Esophagus (tissue), 2 donors: ENCODE measurements around the gene ITGB1. TPM values are rescaled to one million over a fixed set of nuclear protein-coding genes. Genes with fewer than 3 reads are reported as not detected.

ENCODE experiments used
- H3K27ac ChIP-seq, 2 donors: one replicate each; pipeline ENCODE4 v1.5.1; 2013; ENCODE audit warnings: low read depth in 2 of 2, mild to moderate bottlenecking in 2 of 2, inconsistent platforms in 1 of 2, low read length in 1 of 2, moderate library complexity in 1 of 2
- H3K27me3 ChIP-seq, 2 donors: one replicate each; pipeline ENCODE4 v1.6.1; 2013; ENCODE audit warnings: low read length in 2 of 2, control low read depth in 1 of 2, mild to moderate bottlenecking in 1 of 2; ENCODE audit not compliant: insufficient read depth in 2 of 2, control insufficient read depth in 1 of 2
- H3K36me3 ChIP-seq, 2 donors: one replicate each; pipeline ENCODE4 v1.6.1; 2013; ENCODE audit warnings: low read length in 1 of 2; ENCODE audit not compliant: control insufficient read depth in 2 of 2, insufficient read depth in 2 of 2
- H3K4me1 ChIP-seq, 2 donors: one replicate each; pipeline ENCODE4 v1.6.1; 2013; ENCODE audit warnings: low read length in 1 of 2; ENCODE audit not compliant: control insufficient read depth in 2 of 2, insufficient read depth in 2 of 2
- H3K4me3 ChIP-seq, 2 donors: one replicate each; pipeline ENCODE4 v1.5.1; 2013; ENCODE audit warnings: low read length in 2 of 2, mild to moderate bottlenecking in 2 of 2, low read depth in 1 of 2, moderate library complexity in 1 of 2
- H3K9me3 ChIP-seq, 2 donors: one replicate each; pipeline ENCODE4 v1.6.1; 2013; ENCODE audit warnings: mild to moderate bottlenecking in 2 of 2, low read depth in 1 of 2, low read length in 1 of 2, moderate library complexity in 1 of 2; ENCODE audit not compliant: control insufficient read depth in 2 of 2, insufficient read depth in 1 of 2
- WGBS, 2 donors: extraction: QIAGEN DNeasy Blood & Tissue Kit; methylation state at CpG; one replicate each; pipeline ENCODE4 v1.1.7; 2013; 5-methylcytosine and 5-hydroxymethylcytosine counted together
- polyA plus RNA-seq, 2 donors: library from polyadenylated mRNA; stranded (reverse); fragments of 200-250 nt; gene quantifications; one replicate each; pipeline ENCODE4 v1.2.3, GENCODE V29; 2013
- donor health status: healthy with polysubstance abuse.
- donor health status: Bipolar disorder and iron deficiency.

The ITGB1 gene
- polyA plus RNA-seq, 2 donors = 44.2 to 75.9 TPM

DNA sequence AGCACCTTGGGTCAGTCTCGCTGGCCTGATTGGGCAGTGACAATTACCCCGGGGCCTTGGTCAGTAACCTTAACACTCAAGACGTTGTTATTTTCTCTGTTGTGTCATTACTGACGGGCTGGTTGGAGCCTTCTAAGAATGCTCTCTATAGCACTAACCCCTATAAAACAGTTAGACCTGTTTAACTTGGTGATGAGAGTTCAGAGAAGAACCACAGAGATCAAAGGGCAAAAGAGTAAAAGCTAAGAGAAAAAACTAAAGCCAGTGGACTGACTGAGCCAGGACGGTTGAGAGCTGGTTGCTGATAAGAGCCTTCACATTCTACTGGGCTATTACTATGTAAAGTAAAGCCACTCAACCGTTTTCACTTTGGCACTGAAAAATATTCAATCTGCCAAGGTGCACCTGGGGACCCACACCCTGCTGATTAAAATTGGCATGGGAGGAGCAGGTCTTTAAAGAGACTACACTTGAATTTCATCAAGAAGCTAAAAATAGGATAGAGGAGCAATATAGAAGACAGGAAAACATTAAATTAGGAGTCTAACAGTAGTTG, 13.6 kb upstream of the ITGB1 start:
- Histone ChIP-seq H3K27me3 (no peaks in the 10 kb centered on the region), H3K9me3 (no peaks in the 10 kb centered on the region), H3K4me1 (no peaks in the 10 kb centered on the region), H3K36me3 (no peaks in the 10 kb centered on the region), H3K27ac (no peak overlapping the region), H3K4me3 (no peak overlapping the region)
- WGBS, 2 donors = 43 to 46% methylated on average over 6 of the region's 6 CpGs

GRCh38 chr10:32970910-32971309, 12.9 kb upstream of the ITGB1 start:
- Histone ChIP-seq H3K4me1 (no peaks in the 10 kb centered on the region), H3K27ac (no peak overlapping the region), H3K36me3 (no peaks in the 10 kb centered on the region), H3K4me3 (no peak overlapping the region), H3K27me3 (no peaks in the 10 kb centered on the region), H3K9me3 (no peaks in the 10 kb centered on the region)
- WGBS, 2 donors = 77 to 84% methylated on average over 2 of the region's 2 CpGs

- Histone ChIP-seq H3K9me3 (no peaks in the 10 kb centered on the region), H3K36me3 (no peaks in the 10 kb centered on the region), H3K4me1 (peaks cover 0 to 2% of the 10 kb centered on the region in 2 donors), H3K4me3 (no peak overlapping the region), H3K27me3 (no peaks in the 10 kb centered on the region), H3K27ac (no peak overlapping the region)
- WGBS, 2 donors = 94 to 96% methylated on average over 3 of the region's 3 CpGs
Observed at GRCh38 chr10:32964270-32964669, 6.2 kb upstream of the ITGB1 start.

GRCh38 chr10:32963096-32963495, 5.1 kb upstream of the ITGB1 start:
- 29 to 38% methylated on average over 3 of the region's 3 CpGs for WGBS, 2 donors
- H3K27ac ChIP-seq = no peak overlapping the region

GRCh38 chr10:32962521-32962920, 4.5 kb upstream of the ITGB1 start:
- H3K36me3 ChIP-seq = no peaks in the 10 kb centered on the region
- H3K27ac ChIP-seq = peak overlapping the region in 1 of 2 donors; percentile 48
- WGBS, 2 donors = 31 to 41% methylated on average over 4 of the region's 4 CpGs
- no peaks in the 10 kb centered on the region for H3K27me3 ChIP-seq
- no peak overlapping the region for H3K4me3 ChIP-seq
- no peaks in the 10 kb centered on the region for H3K9me3 ChIP-seq
- H3K4me1 ChIP-seq = peaks cover 0 to 2% of the 10 kb centered on the region in 2 donors

More at GRCh38 chr10:32963096-32963495, 5.1 kb upstream of the ITGB1 start:
- peaks cover 0 to 2% of the 10 kb centered on the region in 2 donors for H3K4me1 ChIP-seq
- no peaks in the 10 kb centered on the region for H3K36me3 ChIP-seq
- no peaks in the 10 kb centered on the region for H3K27me3 ChIP-seq
- H3K9me3 ChIP-seq = no peaks in the 10 kb centered on the region
- no peak overlapping the region for H3K4me3 ChIP-seq

GRCh38 chr10:32961895-32962369, 3.9 kb upstream of the ITGB1 start:
- Histone ChIP-seq H3K36me3 (no peaks in the 10 kb centered on the region), H3K27ac (peak overlapping the region; percentile 48 to 52), H3K27me3 (no peaks in the 10 kb centered on the region), H3K9me3 (no peaks in the 10 kb centered on the region), H3K4me1 (peaks cover 0 to 2% of the 10 kb centered on the region in 2 donors), H3K4me3 (peak overlapping the region in 1 of 2 donors; percentile 15)
- 38 to 50% methylated on average over 2 of the region's 2 CpGs for WGBS, 2 donors

- Histone ChIP-seq H3K36me3 (no peaks in the 10 kb centered on the region), H3K4me1 (peaks cover 0 to 2% of the 10 kb centered on the region in 2 donors), H3K27me3 (no peaks in the 10 kb centered on the region), H3K9me3 (no peaks in the 10 kb centered on the region), H3K4me3 (no peak overlapping the region), H3K27ac (peak overlapping the region; percentile 65 to 67)
- 88 to 90% methylated on average over 5 of the region's 5 CpGs for WGBS, 2 donors
Observed at GRCh38 chr10:32961343-32961894, 3.4 kb upstream of the ITGB1 start.

DNA sequence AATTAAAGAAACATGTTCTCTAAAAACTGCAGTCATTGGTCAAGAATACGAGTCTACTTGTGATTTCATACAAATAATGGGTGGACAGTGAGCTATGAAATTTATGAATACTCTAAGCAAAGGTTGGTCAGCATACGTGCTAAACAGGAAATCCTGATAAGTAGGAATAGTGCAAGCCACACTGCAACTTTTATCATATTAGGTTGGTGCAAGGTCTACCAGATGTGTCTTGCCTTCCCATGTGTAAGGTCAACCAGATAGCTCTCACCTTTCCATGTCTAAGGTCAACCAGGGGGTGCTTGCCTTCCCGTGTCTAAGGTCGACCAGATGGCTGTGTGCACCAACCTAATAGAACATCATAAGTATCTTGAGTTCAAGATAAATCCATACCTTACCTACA, 2.0 kb upstream of the ITGB1 start:
- no peaks in the 10 kb centered on the region for H3K36me3 ChIP-seq
- peaks cover 0 to 2% of the 10 kb centered on the region in 2 donors for H3K4me1 ChIP-seq
- H3K9me3 ChIP-seq = no peaks in the 10 kb centered on the region
- H3K27me3 ChIP-seq = no peaks in the 10 kb centered on the region
- 52 to 72% methylated on average over 4 of the region's 4 CpGs for WGBS, 2 donors
- H3K4me3 ChIP-seq = peak overlapping the region in 1 of 2 donors; percentile 82
- H3K27ac ChIP-seq = no peak overlapping the region

GRCh38 chr10:32959006-32959920, 1.2 kb upstream of the ITGB1 start:
- Histone ChIP-seq H3K27ac (peak overlapping the region; percentile 94 to 97), H3K4me3 (peak overlapping the region; percentile 82 to 96), H3K36me3 (no peaks in the 10 kb centered on the region), H3K4me1 (peaks cover 0 to 2% of the 10 kb centered on the region in 2 donors), H3K27me3 (no peaks in the 10 kb centered on the region), H3K9me3 (no peaks in the 10 kb centered on the region)
- WGBS, 2 donors = 21 to 22% methylated on average over 10 of the region's 10 CpGs
